GM19397 (cell line): ENCODE results near the gene LDLR.
"Not testable (repeated sequence)": the region's sequence is repeated elsewhere in the genome, so short reads cannot be mapped to it uniquely, and the experiment has no call there.

ENCODE experiments used
- ATAC-seq: cut with Tn5 transposase; IDR thresholded peaks from one replicate; pipeline ENCODE4 v1.9.1; 2021; ENCODE audit warnings: mild to moderate bottlenecking, moderate library complexity; ENCODE audit not compliant: unreplicated experiment

LDLR gene

DNA sequence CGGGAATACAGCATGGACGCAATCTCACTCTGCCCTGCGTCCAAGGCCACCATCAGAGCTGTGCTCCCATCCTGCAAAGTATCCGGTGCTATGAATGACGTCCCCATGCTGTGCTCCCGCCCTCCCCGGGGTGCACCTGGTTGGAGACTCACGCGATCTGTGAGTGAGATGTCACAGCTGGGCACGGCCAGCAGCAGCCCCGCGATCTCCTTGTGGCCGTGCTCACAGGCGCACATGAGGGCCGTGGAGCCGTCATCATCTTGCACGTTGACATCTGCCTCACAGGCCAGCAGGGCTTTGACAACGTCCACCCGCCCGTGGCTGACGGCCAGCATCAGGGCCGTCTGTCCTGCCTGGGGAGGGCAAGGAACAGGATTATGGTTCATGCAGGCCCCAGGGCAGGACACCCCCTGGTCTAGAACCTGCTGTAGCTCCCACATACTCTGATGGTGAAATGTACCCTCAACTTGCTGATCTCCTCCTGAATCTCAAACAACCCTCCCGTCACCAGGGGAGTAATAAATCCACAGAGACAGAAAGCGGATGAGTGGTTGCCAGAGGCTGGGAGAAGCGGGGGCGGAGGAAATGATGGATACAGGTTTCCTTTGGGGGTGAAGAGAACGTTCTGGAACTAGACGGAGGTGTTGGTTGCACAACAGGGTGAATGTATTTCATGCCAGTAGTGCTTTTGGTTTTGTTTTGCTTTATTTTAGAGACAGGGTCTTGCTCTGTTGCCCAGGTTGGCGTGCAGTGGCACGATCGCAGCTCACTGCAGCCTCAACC lies 80.8 kb downstream of the LDLR start:
- no peak for ATAC-seq

DNA sequence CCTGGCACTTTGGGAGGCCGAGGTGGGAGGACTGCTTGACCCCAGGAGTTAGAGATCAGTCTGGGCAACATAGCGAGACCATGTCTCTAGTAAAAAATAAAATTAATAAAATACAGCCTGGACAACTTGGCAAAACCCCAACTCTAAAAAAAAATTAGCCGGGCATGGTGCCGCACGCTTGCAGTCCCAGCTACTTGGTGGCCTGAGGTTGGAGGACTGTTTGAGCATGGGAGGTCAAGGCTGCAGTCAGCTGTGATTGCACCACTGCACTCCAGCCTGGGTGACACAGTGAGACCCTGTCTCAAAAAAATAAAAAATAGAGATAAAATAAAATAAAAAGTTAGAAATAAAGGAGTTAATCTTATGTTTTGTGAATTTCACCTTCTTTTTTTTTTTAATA lies 81.9 kb downstream of the LDLR start:
- no peak for ATAC-seq

DNA sequence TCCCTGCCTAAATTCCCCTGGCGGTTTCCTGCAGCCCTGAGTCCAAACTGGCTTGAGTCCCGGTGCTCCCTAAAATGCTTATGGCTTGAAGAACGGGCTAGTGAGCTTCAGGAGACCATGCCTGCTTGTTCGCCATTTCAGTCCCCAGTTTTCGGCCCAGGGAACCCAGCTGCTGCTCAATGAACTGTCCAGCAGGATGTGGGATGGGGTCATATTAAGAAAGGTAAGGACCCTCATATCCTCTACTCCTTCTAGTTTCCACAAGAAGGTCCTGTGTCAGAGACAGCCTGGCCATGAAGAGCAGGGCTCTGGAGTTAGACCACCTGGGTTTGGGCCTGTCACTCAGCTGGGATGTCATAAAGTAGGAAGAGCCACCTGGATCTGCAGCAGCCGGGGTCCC lies 83.3 kb downstream of the LDLR start:
- no peak for ATAC-seq

DNA sequence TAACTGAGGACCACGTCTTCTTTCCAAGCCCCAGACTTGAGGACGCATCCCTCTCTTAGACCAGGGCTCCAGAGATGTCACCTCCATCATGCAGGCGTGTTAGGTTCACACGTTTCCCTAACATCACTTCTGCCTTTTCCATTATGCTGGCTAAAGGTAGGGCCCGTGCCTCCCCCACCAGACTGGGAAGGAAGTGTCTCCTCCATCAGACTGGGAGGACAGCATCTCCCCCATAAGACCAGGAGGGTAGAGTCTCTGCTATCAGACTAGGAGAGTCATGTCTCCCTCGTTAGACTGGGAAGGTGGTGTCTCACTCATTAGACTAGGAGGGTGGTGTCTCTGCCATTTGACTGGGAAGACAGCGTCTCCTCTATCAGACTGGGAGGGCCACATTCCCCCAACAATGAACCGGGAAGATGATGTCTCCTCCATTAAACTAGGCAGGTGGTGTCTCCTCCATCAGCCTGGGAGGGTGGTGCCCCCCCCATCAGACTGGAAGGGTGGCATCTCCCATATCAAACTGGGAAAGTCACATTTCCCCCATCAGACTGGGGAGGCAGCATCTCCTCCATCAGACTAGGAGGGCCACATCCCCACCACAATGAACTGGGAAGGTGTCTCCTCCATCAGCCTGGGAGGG lies 84.4 kb downstream of the LDLR start:
- ATAC-seq = no peak

DNA sequence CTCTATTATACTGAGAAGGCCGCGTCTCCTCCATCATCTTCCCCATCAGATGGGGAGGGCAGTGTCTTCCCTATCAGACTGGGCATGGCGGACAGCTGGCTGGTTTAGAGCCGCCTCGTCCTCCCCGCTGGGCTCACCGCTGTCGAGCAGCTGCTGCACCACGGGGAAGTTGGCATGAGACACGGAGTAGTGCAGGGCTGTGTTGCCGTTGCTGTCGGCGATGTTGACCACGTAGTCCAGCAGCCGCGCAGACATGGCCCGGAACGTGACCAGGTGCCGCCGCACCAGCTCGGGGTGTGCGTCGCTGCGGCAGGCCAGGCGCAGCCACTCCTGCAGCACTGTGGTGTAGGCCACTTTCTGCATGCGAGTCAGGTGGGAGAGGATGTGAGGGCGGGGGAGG lies 85.1 kb downstream of the LDLR start:
- ATAC-seq = no peak

DNA sequence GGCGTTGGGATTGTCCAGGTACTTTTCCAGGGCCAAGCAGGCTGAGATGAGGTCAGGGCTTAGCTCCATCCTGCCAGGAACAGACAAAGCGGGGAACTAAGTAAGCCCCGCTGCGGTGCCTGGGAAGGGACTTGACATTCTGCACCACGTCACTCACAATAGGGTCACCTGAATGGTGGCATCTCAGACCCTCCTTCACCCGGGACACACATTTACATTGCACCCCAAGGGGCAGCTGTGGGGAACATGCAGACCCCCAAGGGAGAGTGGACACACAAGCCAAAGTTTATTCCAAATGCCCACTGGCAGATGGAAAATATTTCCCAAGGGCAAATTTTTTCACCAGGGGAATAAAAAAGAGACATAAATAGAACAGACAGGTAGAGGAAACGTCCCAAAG lies 86.7 kb downstream of the LDLR start:
- ATAC-seq = no peak

DNA sequence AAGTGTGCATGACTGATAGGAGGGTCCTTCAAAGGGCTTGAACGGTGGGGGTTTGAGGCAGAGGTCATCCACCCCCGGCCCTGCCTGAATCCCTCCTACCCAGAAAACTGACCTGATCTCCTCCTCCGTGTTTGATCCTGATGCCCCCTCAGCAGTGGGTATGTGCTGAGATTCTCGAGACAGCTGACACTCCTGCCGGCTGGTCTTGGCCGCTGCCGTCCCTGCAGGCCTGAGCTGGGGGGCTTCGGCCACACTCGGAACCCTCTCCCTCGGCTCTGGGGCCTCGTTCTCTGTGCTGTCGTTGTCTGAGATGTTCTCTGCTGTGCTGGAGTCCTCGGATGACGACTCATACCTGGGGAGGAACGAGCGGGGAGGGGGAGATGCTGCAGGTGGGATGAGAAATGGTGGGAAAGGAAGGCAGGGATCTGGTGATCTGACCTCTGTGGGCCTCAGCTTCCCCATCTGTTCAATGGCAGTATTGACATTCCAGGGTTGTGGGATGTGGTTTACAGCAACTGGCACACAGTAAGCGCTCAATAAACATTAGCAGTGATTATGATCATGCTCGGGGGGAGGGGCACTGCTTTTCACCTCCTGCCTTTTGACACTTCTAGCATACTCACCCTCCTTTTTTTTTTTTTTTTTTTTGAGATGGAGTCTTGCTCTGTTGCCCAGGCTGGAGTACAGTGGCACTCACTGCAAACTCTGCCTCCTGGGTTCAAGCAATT lies 87.4 kb downstream of the LDLR start:
- ATAC-seq = no peak

DNA sequence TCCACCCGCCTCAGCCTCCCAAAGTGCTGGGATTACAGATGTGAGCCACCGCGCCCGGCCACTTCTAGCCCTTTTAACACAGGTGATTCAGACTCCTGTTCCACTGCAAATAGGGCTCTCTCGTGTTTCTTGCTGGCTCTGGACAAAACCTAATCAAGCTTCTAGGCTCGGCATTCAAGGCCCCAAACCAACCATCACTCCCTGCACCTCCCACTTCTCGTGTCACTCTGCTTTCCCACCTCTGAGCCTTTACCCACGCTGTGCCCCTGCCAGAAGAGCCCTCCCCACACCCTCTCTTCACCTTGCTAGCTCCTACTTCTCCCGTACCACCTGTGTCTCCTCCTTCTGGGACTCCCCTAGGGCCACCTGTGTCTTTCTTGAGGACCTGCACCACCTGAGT lies 88.3 kb downstream of the LDLR start:
- no peak for ATAC-seq

DNA sequence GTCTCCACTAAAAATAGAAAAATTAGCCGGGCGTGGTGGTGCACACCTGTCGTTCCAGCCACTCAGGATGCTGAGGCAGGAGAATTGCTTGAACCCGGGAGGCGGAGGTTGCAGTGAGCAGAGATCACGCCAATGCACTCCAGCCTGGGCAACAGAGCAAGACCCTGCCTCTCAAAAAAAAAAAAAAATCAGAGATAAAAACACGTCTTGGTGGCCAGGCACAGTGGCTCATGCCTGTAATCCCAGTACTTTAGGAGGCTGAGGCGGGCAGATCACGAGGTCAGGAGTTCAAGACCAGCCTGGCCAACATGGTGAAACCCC lies 89.8 kb downstream of the LDLR start:
- ATAC-seq = not testable (repeated sequence)

DNA sequence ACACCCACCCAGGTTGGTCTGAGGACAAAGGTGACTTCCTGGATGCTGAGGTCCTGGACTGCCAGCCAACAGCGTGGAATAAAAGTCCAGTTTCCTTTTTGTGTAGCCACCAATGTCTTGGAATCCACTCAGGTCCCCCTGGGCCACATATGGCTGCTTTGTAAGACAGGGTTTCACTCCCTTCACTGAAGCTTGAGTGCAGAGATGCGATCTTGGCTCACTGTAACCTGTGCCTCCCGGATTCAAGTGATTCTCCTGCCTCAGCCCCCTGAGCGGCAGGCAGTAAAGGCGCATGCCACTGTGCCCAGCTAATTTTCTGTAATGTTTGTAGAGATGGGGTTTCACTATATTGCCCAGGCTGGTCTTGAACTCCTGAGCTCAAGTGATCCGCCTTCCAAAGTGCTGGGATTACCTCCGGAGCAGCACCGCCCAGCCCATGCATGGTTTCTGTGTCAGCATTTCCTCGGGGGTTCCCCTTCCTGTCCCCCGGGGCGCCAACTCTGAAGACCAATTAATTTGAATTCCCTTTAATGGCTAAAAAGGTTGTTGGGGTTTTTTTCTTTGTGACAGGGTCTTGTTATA lies 90.5 kb downstream of the LDLR start:
- no peak for ATAC-seq

DNA sequence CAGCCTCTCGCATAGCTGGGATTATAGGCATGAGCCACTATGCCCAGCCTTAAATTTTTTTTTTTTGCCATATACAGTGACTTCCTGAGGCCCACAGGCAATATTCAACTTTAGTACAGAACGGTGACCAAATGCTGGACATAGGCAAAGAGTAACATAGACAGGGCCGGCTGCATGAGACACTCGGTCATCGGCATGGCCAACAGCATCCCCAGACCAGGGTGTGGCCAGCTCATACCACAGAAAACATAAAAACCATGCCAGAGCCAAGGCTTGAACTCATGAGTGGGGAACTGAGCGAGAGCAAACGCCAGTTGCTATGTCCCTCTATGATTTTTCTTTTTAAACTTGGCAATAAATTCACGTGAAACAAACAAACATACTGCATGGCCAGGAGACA lies 91.1 kb downstream of the LDLR start:
- ATAC-seq = no peak

DNA sequence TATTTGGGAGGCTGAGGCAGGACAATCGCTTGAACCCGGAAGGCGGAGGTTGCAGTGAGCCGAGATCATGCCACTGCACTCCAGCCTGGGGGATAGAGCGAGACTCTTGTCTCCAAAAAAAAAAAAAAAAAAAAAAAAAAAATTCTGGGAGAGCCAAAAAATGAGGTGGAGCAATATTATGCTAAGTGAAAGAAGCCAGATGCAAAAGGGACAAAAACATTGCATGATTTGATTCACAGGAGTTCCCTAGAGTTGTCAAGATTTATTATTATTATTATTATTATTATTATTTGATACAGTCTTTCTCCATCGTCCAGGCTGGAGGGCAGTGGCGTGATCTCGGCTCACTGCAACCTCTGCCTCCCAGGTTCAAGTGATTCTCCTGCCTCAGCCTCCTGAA lies 91.7 kb downstream of the LDLR start:
- not testable (repeated sequence) for ATAC-seq

DNA sequence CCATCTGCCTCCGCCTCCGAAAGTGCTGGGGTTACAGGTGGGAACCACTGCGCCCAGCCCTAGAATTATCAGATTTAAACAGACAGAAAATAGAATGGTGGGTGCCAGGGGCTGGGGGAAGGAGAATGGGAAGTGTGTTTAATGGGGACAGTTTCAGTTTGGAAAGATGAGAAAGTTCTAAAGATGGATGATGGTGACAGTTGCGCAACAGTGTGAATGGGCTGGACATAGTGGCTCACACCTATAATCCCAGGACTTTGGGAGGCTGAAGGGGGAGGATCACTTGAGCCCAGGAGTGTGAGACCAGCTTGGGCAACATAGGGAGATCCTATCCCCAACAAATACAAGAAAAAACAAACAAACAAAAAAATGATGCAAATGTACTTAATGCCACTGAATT lies 92.2 kb downstream of the LDLR start:
- ATAC-seq = no peak
